NCI-H1436 (cell line): Measurements from ENCODE around the gene GART.
"Not testable (repeated sequence)": the region's sequence is repeated elsewhere in the genome, so short reads cannot be mapped to it uniquely, and the experiment has no call there.

ENCODE experiments used
- DNase-seq: peaks from one replicate; lab custom pipeline; 2025; lab: John Stamatoyannopoulos, UW

The GART gene

GRCh38 chr21:33512481-33512880 lies 29.4 kb downstream of the GART start:
- DNase-seq: no peak

DNA sequence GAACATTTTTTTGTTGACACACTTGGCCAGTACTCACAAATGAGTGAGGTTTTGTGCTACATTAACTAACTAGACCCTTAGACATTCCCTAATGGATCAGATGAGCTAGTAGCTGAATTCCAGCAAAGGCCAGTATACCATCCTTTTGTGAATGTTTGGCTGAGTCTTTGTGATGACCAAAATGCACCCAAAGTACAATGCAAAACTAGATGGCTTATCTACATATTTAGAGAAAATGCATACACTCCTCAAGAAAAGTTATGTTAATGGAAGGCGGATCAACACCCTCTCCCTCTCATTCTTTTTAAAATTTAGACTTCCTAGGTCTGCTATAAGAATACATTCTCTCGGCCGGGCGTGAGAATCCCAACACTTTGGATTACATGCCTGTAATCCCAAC lies 30.3 kb downstream of the GART start:
- no peak for DNase-seq

DNA sequence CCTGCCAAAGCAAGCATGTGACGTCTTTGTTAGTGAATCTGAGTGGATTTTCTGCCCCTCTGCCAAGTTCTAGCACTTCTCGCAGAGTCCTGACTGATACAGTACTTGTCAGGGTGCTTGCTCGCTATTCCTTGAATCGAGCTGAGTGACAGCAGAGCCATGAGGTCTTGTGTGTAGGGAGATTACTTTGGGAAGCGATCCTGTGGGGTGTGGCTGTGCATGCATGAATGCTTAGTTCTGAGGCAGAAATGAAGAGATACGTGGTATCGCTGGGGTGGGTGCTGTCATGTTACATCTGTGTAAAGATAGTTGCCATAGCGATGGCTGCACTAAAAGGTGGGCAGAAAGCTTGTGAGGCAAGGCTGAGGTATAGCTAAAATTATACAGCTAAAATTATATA lies 31.1 kb downstream of the GART start:
- DNase-seq: no peak

DNA sequence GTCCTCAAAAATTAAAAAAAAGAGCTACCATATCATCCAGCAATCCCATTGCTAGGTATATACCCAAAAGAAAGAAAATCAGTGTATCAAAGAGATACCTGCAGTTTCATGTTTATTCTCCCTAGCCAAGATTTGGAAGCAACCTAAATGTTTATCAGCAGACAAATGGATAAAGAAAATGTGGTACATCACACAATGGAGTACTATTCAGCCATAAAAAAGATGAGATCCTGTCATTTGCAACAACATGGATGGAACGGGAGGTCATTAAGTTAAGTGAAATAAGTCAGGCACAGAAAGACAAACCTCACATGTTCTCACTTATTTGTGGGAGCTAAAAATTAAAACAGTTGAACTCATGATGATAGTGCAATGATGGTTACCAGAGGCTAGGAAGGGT lies 34.9 kb downstream of the GART start:
- not testable (repeated sequence) for DNase-seq

DNA sequence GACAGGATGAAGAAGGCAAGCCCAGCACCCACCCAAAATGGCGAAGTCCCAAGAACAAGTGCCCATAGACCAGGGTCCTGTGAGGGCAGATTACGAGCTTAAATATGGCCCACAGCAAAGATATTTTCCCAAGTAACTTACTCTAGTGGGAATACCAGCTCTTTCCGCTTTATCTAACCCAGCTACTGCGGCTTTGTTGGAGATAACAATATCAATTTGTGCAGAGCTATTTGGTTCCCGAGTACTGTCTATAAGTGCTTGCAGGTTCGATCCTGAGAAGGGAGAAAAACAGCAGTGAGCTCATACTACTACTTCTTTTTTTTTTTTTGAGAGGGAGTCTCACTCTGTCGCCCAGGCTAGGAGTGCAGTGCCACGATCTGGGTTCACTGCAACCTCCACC lies 36.1 kb downstream of the GART start:
- no peak for DNase-seq

GRCh38 chr21:33496345-33496744 lies 45.6 kb downstream of the GART start:
- DNase-seq: no peak

- no peak for DNase-seq
Observed at GRCh38 chr21:33495743-33496142, 46.2 kb downstream of the GART start.

- no peak for DNase-seq
Observed at GRCh38 chr21:33493756-33494155, 48.2 kb downstream of the GART start.

DNA sequence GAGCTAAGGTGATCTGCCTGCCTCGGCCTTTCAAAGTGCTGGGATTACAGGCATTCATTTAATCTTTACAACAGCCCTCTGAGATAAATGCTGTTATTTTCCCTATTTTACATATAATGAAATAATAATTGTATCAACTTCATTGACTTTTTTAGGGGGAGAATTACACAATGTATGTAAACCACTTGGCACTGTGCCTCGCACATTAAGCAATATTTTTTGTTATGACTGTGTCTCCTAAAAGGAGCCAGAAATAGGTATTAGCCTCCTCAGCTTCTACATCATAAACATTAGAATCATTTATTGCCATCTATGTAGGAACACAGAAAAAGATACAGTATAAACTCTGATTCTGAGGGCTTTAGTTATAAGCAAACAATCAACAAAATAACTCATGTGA lies 49.3 kb downstream of the GART start:
- DNase-seq: no peak

DNA sequence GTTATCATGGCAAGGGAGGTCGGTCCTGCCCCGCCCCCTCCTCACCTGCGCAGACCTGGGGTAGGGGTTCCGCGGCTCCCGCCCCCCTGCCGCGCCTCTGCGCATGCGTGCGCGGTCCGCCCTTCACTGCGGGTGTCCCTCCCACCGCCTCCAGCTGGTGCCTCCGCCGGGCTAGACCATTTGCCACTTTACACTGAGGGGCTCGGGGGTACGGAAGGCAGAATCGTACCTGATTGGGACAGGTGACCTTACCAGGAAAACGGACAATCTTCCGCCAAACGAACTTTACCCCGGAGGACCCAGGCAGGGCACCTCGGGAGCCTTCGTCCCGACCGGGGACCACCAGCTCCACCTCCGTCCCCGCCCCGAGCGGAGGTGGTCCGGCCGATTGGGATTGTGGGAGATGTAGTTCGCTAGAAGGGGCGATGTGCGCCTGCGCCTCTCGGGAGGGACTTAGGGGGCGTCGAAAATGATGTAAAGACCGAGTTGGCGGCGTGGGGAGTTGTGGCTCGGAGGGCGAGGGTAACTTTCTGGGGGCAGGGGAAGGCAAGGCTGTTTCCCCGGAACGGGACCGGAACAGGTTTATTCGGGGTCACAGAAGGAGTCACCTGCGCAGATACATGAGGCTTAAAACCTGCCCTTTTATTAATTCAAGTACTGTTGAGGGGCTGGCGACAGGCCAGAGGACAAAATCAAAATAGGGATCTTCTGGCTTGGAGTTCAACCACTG lies 50.4 kb downstream of the GART start, which contains the start of gene DNAJC28:
DNAJC28 (minus strand) TSS at position 344 of the 730 bp plus-strand sequence. CDS start 2,323 bp downstream, outside the sequence.
- DNase-seq: peak; percentile 93

DNA sequence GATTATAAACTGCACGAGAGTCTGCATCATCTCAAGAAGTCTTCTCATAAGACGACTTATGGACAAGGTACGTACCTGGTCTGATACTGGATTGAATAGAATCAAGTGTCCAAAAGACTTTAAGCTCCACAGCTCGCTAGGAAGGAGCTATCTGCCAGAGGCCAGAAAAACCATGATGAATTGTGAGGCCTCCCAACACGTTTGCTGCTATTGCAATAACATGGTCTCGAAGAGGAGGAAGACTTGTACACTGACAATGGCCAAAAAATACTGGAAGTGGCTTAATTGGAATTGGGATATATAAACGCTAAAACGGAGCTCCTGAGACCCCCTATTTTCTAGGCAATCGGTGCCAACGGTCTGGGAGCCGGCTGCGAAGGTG lies 50.9 kb downstream of the GART start:
- DNase-seq: no peak

- no peak for DNase-seq
Observed at GRCh38 chr21:33488936-33489335, 53.0 kb downstream of the GART start.

- DNase-seq: no peak
Observed at GRCh38 chr21:33487996-33488395, 53.9 kb downstream of the GART start.

GRCh38 chr21:33481314-33481943 lies 60.5 kb downstream of the GART start:
- DNase-seq: no peak

GRCh38 chr21:33480481-33481103 lies 61.3 kb downstream of the GART start:
- DNase-seq: no peak

DNA sequence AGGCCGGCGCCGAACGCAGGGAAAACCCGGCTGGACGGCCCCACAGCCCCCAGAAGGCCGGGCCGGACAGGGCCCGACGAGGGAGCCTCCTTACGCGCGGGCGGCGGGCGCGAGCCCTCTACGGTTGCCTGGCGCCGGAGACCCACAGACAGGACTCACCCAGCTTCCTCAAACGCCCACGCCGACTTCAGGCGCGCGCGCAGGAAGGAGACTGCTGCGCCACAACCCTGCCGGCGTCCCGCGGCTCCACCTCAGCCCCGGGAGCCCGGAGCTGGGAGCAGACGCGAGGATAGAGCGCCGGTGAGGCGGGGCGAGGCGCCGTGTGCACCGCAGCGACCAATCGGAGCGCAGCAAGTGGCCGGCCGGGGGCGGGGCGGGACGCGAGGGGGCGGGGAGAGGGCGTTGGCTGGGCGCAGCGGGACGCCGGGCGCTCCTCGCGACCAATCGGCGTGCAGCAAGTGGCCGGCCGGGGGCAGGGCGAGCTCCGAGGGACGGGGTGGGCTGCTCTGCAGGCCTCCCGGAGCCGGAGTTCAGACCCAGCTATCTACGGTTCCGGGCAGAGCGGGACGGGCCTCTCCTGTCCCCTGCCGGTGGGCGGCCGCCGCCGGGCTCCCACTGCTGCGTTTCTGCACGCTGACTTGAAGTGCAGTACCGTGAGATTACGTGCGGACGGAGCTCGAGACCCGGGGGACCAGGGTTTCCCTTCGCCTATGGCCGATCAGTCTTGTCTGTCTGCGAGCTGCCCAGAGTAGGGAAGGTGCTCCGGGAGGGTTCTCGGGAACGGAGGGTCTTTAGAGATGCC lies 62.0 kb downstream of the GART start, which contains the start of gene TMEM50B:
TMEM50B (minus strand) TSS at position 296 of the 802 bp plus-strand sequence. CDS start 11,089 bp downstream, outside the sequence.
- DNase-seq: peak; percentile 92

DNA sequence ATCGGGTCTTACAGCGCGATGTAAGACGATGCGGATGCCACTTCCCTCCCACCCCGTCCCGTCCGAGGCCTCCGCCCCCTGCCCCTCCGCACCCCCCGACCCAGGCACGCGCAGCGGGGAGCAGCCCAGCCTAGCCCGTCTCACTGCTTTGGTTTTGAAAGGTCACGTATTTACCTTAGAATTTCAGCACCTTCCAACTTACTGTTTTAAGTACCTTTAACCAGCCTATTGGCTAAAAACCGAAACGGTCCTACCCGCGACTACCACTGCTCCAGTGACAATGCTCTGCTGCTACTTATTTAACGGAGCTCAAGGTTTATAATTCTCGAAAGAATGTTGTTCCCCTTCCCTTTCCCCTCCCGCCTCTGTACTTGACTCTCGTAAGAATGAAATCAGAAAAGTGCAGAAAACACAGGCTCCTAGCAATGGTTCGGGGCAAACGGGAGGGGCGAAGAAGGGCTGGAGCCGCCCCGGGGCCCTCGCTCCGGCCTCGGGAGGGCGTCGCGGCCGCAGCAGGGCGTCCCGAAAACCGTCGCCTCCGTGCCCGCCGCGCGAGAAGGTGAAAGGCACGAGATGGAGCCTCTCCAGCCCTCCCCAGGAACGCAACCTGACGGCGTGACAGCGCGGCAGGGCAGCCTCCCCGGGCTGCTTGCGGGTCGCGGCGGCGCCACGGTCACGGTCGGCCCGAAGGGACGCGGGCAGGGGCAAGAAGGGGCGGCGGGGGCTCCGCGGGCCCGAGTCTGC lies 62.8 kb downstream of the GART start:
- no peak for DNase-seq

GRCh38 chr21:33478182-33478581 lies 63.7 kb downstream of the GART start:
- DNase-seq: no peak

DNA sequence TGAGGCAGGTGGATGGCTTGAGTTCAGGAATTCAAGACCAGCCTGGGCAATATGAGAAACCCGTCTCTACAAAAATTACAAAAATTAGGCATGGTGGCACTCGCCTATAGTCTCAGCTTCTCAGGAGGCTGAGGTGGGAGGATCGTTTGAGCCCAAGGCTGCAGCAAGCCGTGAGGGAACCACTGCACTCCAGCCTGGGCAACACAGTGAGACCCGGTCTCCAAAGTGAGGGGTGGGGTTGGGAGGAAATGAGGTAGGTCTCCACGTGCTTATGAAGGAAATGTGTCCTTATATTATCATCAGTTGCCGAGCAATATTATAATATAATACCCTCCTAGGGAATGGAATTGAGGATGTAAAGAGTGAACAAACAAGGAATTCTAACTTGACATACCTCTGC lies 64.9 kb downstream of the GART start:
- DNase-seq: no peak

- no peak for DNase-seq
Observed at GRCh38 chr21:33473344-33473743, 68.6 kb downstream of the GART start.

GRCh38 chr21:33470701-33471100 lies 71.2 kb downstream of the GART start:
- DNase-seq: no peak

- DNase-seq: not testable (repeated sequence)
Observed at GRCh38 chr21:33469183-33469582, 72.7 kb downstream of the GART start.
